ENCODE results near the gene DYNLT1.
"Not testable (repeated sequence)": the region's sequence is repeated elsewhere in the genome, so short reads cannot be mapped to it uniquely, and the experiment has no call there.

DYNLT1 gene

GRCh38 chr6:158621694-158622544 lies 22.6 kb downstream of the DYNLT1 start:
- DNase-seq (ENCODE audit: low spot score) = no peak

GRCh38 chr6:158620963-158621693 lies 23.4 kb downstream of the DYNLT1 start:
- DNase-seq (ENCODE audit: low spot score) = no peak

GRCh38 chr6:158619922-158620801 lies 24.4 kb downstream of the DYNLT1 start:
- no peak for DNase-seq (ENCODE audit: low spot score)

- DNase-seq (ENCODE audit: low spot score) = not testable (repeated sequence)
Observed at GRCh38 chr6:158618289-158618688, 26.3 kb downstream of the DYNLT1 start.

- not testable (repeated sequence) for DNase-seq (ENCODE audit: low spot score)
Observed at GRCh38 chr6:158614606-158615005, 29.9 kb downstream of the DYNLT1 start.

DNA sequence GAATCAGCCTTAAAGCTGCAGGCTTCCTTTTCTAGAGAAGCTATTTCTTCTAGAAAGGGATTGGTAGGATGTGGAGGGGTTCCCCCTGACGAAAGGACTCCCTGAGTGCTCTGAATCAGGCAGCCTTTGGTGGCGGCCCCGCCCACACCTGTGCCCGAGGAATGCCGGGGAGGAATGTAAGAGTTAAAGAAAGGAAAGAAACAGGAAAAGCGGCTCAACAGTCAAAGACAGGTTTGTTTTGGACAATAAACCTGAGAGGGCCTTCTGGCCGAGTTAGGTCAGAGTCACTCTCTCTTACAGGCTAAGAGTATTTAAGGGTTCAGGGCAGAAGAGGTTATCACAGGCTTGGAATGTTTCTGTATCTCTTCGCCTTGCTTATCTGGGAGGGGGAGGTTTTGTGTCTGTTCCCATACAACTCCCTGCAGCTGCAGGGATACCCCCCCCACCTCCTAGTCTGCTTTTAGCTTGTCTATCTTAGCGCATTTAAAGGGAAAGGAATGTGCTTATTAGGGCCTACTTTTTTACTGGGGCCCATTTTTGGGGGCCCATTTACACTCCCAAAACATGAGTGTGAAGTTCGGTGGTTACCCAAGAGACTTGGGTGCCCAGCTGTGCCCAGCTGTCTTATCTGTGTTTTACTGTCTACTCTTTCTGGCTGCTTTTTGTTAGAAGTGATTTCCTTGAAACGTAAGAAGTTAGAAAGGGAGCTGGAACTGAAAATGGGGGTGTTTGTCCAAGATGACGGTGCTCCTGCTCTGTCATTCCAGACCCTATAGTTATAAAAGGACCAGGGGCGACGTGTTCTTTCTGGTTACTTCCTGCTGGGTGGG lies 32.8 kb downstream of the DYNLT1 start:
- DNase-seq (ENCODE audit: low spot score) = no peak

GRCh38 chr6:158611039-158611438 lies 33.5 kb downstream of the DYNLT1 start:
- no peak for DNase-seq (ENCODE audit: low spot score)

GRCh38 chr6:158610319-158610968 lies 34.1 kb downstream of the DYNLT1 start:
- DNase-seq (ENCODE audit: low spot score) = no peak

GRCh38 chr6:158609455-158610155 lies 34.9 kb downstream of the DYNLT1 start:
- no peak for DNase-seq (ENCODE audit: low spot score)

- DNase-seq (ENCODE audit: low spot score) = no peak
Observed at GRCh38 chr6:158608221-158608620, 36.3 kb downstream of the DYNLT1 start.

DNA sequence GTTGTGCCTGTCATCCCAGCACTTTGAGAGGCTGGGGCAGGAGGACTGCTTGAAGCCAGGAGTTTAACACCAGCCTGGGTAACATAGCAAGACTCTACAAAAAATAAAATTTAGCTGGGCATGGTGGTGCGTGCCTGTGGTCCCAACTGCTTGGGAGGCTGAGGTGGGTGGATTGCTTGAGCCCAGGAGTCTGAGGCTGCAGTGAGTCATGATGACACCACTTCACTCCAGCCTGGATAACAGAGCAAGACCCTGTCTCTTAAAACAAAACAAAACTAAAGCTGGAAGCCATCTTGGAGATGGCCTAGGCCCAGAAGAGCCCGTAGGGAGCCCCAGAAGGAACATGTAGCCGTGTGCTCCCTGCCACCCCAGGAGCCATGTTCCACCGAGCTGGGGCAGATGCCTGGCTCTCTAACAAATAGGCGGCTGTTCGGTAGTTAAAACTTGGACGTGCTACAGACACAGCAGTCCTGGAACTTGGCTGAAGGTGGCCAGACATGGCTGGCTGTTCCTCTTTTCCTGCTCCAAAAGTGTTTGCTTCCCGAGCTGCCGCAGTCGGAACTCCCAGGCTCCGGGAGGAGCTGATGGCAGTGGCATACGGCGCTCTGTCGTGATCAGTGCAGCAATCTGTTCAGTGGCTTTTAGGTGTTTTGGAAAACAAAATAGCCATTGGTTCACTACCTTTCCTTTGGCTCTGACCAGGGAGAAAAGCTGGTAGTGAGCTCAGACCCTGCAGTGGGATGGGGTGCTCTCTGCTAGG lies 37.0 kb downstream of the DYNLT1 start:
- DNase-seq (ENCODE audit: low spot score) = no peak

DNA sequence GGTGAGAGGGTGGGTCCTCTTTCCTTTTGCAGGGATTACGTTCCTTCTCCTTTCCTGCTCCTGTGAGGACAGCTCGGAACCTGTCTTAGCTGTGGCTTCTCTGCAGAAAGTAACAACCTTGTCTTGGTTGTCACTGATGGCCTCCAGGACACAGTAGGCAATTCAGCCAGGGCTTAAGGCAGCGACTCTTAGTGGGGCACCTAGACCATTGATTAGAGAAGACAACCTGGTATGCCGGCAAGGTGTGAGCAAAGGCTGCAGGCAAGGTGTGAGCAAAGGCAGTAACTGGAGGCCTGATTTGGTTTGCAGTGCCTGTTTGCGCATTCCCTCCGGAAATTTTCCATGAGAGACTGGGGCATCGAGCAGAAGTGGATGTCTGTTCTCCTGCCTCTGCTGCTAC lies 37.6 kb downstream of the DYNLT1 start:
- no peak for DNase-seq (ENCODE audit: low spot score)

- not testable (repeated sequence) for DNase-seq (ENCODE audit: low spot score)
Observed at GRCh38 chr6:158606011-158606410, 38.5 kb downstream of the DYNLT1 start.

- DNase-seq (ENCODE audit: low spot score) = peak; percentile 58
Observed at GRCh38 chr6:158605266-158605878, 39.2 kb downstream of the DYNLT1 start.

DNA sequence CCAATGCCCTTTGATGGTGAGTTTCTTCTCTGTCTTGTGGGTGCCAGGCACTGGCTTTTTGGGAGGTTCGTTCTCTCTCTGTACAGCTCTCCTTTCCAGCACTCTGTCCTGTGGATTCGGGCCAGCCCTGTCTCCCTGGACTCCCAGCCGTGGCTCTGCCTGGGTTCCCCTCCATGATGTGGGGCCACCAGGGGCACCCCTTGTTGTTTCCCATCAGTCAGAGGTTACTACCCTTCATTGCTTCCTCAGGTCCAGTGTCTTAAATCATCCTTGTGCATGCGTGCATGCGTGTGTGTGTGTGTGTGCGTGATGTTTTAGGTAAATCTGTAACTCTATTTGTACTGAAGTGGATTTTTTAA lies 40.5 kb downstream of the DYNLT1 start:
- no peak for DNase-seq (ENCODE audit: low spot score)

DNA sequence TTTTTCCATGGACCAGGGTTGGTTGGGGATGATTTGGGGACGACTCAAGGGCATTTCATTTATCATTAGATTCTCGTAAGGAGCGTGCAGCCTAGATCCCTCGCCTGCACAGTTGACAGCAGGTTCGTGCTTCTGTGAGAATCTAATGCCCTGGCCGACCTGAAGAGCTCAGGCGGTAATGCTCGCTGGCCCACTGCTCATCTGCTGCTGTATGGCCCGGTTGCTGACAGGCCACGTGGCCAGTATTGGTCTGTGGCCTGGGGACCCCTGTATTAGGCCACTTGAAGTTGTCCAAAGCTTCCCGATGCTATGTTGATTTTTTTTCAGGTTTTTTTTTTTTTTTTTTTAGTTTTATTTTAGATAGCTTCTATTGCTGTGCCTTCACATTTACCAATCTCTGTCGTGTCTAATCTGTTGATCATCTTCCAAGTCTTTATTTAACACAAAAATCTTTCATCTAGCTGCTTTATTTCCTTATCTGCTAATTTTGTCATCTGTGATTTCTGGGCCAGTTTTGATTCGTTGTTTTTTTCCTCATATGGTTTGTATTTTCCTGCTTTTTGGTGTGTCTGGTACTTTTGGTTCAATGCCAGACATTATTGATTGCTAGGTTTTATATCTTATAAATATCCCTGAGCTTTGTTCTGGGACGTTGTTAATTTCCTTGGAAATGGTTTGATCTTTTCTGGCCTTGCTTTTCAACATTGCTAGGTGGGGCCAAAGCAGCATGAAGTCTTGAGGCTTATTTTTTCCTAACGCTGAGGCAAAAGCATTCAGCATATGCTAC lies 41.1 kb downstream of the DYNLT1 start:
- no peak for DNase-seq (ENCODE audit: low spot score)

- no peak for DNase-seq (ENCODE audit: low spot score)
Observed at GRCh38 chr6:158599635-158600034, 44.9 kb downstream of the DYNLT1 start.

GRCh38 chr6:158597565-158597964 lies 47.0 kb downstream of the DYNLT1 start:
- DNase-seq (ENCODE audit: low spot score) = no peak

All from germinal center (tissue), 1 donor.